GM12873 (cell line): ENCODE results near the gene C1orf232.

ENCODE experiments used
- TF ChIP-seq, protein P1 (sequence below): IDR thresholded peaks from 2 replicates; pipeline ENCODE4 v1.5.1; 2012; ENCODE audit warnings: low read depth, mild to moderate bottlenecking, moderate library complexity, low read length, control low read depth; ENCODE audit not compliant: insufficient read depth; ENCODE audit errors: missing control alignments

The C1orf232 gene

DNA sequence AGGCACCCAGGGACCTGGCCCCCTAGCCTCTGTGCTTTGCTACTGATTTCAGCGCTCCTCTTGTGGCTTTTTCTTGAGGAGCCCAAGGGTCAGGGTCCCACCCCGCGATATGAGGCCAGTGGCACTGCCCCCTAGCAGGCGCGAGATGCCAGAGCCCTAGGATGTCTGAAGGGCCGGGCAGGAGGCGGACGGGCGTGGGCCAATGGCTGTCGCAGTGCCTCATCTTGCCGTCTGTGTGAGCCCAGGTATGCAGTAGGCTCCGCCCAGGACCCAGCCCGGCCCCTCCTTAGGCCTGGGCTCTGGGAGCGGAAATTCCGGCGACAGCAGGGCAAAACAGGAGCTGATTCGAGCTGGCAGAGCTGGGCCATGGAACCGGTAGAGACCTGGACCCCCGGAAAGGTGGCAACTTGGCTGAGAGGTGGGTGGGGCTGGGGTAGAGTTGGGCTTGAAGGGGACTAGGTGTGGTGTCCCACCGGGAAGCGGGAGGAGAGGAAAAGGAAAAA lies 8.5 kb upstream of the C1orf232 start, which contains the start of gene CNKSR1:
Gene CNKSR1 (plus strand): TSS at position 310 of the 503 bp plus-strand sequence. CDS start 57 bp downstream, at position 367.
- TF ChIP-seq, protein P1, sequence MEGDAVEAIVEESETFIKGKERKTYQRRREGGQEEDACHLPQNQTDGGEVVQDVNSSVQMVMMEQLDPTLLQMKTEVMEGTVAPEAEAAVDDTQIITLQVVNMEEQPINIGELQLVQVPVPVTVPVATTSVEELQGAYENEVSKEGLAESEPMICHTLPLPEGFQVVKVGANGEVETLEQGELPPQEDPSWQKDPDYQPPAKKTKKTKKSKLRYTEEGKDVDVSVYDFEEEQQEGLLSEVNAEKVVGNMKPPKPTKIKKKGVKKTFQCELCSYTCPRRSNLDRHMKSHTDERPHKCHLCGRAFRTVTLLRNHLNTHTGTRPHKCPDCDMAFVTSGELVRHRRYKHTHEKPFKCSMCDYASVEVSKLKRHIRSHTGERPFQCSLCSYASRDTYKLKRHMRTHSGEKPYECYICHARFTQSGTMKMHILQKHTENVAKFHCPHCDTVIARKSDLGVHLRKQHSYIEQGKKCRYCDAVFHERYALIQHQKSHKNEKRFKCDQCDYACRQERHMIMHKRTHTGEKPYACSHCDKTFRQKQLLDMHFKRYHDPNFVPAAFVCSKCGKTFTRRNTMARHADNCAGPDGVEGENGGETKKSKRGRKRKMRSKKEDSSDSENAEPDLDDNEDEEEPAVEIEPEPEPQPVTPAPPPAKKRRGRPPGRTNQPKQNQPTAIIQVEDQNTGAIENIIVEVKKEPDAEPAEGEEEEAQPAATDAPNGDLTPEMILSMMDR = no peak

DNA sequence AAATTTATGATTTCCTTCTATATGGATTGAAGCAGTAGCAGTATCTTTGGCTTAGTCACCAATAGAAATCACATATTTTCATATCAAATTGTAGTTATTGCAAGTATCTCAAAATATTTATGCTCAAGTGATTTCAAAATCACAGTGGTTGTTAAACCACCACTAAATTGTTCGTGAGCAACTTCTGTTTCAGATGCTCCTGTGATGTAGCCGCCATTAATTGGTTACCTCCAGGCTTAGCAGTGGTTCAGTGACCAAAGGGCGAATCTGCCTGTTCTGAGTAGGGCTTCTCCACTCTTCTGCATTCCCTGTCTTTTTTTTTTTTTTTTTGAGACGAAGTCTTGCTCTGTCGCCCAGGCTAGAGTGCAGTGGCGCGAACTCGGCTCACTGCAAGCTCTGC lies 6.6 kb upstream of the C1orf232 start:
- TF ChIP-seq, protein P1 = no peak

DNA sequence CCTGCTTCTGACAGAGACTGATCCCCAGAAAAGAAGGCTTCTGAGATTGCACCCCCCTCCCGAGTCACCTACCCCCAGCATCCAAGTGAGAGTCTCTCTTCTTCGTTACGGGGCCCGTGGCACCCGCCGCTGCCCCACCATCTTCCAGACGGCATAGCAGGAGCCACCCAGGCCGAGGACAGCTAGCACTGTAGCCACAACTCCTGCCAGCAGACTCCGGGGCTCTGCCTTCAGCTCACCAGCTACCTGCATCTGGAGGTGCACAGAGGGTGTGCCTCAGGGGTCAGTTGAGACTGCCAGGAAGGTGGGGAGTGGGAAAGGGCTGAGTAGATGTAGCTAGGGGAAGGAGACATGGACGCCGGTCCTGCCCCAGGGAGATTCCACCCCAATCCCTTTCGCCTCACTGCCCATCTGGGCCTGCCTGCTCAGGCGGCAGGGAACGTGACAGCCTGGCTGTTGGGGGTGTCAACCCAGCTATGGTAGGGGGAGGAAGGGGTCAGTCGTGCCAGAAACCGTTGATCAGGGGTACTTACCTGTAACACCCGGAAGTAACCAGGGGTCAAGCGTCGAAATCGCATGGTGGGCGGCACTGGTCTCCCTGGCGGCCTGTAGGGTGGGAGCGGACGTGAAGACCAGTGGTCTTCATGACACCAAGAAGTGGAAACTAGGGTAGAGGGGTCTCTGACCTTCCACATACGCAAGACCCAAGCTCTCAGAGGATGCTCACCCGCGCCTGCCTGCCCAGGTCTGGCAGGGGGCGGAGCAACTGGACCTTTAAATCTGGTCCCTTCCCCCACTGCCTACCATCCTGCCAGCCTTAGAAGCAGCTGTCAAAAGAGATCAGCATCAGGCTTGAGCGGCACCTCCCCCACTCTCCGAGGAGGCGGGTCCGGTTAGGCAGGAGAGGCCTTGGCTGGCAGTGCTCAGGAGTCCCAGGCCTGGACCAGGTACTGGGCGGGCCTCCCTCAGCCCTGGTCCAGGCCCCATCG lies 2.6 kb upstream of the C1orf232 start, which contains the start of gene ZNF593OS:
Gene ZNF593OS (minus strand): TSS at position 749 of the 989 bp plus-strand sequence. CDS start 171 bp downstream, at position 578.
- TF ChIP-seq, protein P1 = no peak

DNA sequence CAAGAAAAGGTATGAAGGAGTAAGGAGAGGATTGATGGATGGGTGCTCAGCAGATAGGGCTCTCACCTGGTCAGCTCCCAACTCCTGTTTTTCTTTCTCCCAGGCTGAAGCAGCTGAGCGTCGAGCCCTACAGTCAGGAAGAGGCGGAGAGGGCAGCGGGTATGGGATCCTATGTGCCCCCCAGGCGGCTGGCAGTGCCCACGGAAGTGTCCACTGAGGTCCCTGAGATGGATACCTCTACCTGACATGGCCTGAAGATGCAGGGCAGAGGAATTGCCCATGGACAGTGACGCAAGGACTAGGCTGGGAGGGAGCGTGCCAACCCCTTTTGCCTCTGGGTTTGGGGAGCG lies 1.7 kb upstream of the C1orf232 start:
- TF ChIP-seq, protein P1 = no peak

DNA sequence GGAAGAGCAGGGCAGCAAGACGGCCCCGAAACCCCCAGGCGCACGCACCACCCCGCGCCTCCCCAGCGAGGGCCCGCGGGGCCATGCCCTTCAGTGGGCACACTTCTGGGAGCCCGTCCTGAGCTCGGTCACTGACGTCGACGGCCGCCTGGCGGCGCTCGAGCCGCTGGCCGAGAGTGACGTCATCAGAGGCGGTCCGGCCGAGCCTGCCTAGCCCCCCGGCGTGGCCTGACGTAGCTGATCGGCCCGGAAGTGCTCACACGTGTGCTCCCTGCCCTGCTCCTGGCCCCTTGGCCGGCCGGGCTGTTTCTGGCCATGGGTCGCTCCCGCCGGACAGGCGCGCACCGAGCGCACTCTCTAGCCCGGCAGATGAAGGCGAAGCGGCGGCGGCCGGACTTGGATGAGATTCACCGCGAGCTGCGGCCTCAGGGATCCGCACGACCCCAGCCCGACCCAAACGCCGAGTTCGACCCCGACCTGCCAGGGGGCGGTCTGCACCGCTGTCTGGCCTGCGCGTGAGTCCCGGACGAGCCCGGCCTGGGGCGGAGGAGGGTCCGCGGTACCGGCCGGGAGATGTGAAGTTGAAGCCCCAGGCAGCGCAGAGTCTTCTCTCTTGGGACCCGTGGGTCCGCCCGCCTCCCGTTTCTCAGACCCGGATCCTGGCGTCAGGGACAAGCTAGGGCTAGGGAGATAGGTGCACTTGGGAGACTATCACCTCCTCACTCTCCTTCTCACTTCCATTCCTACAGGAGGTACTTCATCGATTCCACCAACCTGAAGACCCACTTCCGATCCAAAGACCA lies 1.1 kb upstream of the C1orf232 start, which contains the start of gene ZNF593:
Gene ZNF593 (plus strand): TSS at position 240 of the 803 bp plus-strand sequence. CDS start 76 bp downstream, at position 316.
- TF ChIP-seq, protein P1 = peak; percentile 98

DNA sequence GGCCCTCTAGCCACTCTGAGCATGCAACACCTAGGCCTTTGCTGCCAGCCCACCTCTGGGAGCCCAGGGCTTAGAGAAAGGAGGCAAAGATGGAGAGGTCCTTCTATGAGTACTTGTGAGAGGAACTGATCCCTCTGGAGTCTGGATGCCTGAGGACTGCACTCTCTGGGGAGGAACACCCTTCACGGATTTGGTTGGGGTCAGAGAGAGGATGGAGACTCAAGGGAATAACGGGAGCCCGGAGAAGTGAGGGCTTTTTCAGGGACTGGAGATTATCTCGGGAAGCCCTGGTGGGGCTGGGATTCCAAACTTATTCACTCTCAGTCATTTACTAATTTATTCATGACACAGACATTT lies 413 bp upstream of the C1orf232 start:
- TF ChIP-seq, protein P1 = no peak

DNA sequence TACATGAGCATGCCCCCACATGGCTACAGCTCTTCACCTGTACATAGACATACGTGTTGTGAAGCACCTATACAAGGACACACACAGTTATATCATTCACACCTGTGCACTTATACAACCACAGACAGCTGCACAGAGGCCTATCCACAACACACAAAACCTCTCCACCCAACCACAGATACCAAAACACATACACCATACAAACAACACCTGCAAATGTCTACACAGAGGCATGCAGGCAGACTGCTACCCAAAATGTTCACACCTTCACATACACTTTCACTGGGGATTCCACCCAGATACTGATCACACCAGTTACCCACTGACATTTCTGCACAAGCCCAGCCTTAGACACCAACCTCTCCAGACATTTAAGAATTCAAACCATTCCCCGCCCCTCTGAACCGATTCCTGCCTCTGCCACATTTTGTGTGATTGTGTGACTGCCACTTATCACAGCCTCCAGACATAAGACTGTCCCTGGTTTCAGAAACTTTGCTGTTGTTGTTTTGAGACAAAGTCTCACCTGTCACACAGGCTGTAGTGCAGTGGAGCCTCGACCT lies 2.0 kb downstream of the C1orf232 start:
- TF ChIP-seq, protein P1 = no peak
